ENCODE data around the gene SRRM5.
"Not testable (repeated sequence)": the region's sequence is repeated elsewhere in the genome, so short reads cannot be mapped to it uniquely, and the experiment has no call there.

The SRRM5 gene

DNA sequence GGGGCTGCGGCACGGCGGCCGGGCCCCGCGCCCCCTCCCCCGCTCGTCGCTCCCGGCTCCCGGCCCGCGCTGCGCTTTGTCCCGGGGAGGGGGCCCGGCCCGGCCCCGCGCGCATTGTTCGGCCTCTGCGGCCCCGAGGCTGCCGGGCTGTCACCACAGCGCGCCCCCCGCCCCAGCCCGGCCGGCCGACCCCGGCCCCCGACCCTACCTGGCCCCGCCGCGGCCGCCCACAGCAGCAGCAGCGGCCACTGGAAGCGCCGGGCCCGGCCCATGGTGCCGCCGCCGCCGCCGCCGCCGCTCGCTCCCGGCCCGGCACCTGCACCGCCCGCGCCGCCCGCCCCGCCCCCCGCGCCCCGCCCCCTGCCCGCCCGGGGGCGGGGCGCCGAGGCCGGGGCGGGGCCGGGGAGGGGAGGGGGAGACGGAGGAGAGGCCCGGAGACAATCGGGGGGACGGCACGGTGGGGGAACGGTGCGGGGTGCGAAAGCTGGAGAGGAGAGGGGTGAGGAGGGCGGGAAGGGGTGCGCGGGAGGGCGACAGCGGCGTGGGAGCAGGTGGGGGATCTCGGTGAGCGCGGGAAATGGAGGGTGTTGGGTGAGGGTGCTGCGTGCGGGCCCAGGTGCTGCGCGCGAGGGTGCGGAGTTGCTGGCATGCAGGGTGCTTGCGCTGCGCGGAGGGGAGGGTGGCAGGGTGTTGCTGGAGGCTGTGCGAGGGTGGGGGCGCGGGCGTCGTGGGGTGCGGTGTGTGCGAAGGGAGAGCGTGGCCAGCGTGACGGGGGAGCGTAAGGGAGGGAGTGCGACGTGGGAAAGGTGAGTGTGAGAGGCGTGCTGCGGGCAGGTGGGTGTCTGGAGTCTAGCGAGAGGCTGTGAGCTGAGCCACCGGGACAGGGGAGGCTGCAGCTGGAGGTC, 27.9 kb downstream of the SRRM5 start, which contains the start of gene CADM4:
Gene CADM4 (minus strand): TSS at position 332 of the 905 bp plus-strand sequence. CDS start 60 bp downstream, at position 272.
- ATAC-seq (peak; percentile 65), DNase-seq (peak; percentile 51)

DNA sequence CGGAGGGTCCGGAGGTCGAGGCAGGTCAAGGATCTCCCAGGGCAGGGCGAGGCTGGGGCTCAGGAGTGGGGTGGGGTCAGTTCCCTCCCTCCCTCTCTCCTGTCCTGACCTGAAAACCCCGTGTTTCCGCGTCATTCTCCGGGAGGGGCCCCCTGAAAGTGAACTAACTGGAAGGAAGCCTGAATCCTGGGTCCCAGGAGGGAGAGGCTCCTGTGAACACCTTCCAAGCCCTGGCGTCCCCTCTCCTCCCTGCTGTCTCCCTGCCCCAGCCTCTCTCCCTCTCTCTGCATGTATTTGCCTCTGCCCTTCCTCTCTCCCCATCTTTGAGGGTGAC, 28.5 kb downstream of the SRRM5 start:
- ATAC-seq (peak; percentile 4), DNase-seq (no peak)

DNA sequence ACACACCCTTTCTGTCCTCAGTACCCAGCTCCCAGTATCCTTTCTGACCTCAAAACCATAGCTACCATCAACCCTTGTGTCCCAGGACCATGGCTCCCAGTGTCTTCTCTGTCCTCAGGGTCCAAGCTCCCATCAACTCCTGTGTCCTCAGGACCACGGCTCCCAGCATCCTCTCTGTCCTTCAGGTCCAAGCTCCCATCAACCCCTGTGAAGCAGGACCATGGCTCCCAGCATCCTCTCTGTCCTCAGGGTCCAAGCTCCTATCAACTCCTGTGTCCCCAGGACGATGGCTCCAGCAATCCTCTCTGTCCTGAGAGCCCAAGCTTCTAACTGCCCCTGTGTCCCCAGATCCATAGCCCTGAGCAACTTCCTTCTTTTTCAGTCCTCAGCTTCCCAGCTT, 29.4 kb downstream of the SRRM5 start:
- DNase-seq (no peak), ATAC-seq (no peak)

DNA sequence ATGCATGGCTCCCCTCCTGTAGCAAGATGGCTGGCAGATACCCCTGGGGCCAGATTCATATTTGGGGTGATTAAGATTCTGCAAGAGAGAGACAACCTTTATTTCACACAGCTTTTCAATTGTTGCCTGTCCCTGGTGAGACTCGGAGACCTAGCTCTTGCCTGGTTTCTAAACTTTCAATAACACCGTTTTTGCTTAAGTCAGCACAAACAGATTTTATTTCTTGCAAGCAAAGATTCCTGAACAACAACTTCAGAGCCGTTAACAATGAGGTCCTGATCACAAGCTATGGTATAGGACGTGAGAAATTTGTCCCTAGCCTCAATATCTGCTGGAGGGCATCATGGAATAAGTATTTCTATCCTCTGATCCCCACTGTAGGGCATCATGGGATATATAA, 30.6 kb downstream of the SRRM5 start:
- ATAC-seq (no peak), DNase-seq (no peak)

DNA sequence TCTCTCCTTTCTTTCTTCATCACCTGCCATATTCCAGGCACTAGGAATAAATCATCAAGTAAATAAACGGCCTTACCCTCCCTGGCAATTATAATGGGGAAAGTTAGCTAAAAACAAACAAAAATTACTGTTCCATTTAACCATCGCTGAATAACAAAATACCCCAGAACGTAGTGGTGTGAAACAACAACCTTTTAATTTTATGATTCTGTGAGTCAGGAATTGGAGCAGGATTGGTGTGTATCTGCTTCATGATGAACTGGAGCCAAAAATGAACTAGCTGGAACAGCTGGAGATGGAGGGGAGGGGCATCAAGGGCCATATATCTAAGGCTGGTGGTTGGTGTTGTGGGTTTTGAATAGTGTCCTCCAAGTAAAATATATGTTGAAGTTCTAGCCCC, 31.4 kb downstream of the SRRM5 start:
- no peak for DNase-seq
- ATAC-seq: no peak

DNA sequence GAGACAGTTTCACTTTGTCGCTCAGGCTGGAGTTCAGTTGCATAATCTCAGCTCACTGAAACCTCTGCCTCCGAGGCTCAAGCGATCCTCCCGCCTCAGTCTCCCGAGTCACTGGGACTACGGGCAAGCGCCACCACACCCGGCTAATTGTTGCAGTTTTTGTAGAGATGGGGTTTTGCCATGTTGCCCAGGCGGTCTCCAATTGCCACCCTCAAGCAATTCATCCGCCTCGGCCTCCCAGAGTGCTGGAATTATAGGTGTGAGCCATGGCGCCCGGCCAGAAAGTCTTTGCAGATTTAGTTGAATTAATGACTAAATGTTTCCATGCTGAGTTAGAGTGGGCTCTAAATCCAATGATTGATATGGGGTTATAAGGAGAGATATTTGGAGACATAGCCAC, 32.3 kb downstream of the SRRM5 start:
- DNase-seq (no peak), ATAC-seq (no peak)

DNA sequence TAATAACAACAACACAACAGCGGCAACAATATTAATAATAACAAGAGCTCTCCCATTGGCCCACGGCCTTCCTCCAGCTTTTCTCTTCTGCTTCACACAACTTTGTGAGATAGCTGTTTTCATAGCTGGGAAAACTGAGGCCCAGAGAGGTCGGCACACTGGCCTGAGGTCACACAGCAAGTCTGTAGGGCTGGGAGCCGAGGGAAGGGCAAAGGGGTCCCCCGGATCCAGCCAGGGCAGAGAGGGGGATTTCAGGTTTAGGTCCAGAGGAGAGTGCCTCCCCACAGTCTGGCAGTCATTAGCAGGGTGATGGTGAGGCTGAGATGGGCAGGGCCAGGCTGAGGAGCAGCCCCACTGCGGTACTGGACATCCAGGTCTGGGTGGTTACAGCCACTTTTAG, 36.7 kb downstream of the SRRM5 start:
- ATAC-seq (no peak), DNase-seq (no peak)

DNA sequence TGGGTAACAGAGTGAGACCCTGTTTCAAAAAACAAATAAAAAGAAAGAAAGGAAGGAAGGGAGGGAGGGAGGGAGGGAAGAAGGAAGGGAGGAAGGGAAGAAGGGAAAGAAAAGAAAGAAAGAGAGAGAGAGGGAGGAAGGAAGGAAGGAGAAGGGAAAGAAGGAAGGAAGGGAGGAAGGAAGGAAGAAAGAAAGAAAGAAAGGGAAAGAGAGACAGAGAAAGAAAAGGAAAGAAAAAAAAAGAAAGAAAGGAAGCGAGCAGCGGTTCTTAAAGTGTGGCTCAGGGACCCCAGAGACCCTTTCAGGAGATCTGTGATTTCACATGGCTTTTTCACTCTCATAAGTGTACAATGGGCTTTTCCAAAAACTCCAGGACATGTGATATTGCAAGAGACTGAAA, 37.6 kb downstream of the SRRM5 start:
- no peak for DNase-seq
- no peak for ATAC-seq

DNA sequence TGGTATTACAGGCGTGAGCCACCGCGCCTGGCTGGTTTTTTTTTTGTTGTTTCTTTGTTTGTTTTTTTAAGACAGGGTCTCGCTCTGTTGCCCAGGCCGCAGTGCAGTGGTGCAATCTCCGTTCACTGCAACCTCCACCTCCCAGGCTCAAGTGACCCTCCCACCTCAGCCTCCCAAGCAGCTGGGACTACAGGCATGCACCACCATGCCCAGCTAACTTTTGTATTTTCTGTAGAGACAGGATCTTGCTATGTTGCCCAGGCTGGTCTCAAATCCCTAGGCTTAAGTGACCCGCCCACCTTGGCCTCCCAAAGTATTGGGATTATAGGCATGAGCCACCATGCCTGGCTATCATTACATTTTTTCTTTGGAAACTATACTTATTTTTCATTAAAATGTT, 38.4 kb downstream of the SRRM5 start:
- ATAC-seq: not testable (repeated sequence)

DNA sequence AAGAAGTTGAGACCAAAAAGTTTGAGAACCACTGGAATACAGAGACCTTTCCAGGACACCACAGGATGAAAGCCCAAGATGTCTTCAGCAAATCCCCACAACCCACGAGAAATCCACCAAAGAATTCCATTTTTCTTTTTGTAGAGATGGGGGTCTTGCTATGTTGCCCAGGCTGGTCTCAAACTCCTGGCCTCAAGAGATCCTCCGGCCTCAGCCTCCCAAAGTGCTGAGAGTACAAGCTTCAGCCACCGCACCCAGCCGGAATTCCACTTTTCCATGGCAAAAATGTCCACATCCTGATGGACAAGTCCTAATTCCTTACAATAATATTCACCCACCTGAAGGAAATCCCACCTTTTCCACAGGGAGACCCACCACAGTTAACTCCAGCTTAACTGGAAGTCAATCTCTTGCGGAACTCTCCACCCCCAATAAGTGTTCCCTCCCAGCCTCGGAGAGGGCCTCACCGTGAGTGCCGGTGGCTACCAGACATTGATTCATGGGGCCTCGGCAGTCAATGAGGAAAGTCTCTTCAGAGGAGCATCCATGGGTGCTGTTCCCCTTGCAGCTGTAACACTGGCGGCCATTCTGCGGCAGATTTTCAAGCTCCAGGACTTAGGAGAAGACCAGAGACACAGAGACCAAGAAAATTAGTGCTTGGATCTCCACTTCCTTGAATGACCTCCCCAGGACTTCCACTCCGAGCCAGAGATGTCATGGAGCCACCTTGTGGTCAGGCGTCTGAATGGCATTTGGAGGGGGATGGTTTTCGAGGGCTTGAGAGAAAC, 40.1 kb downstream of the SRRM5 start:
- ATAC-seq (peak; percentile 49), DNase-seq (peak; percentile 41)

More for the DNA sequence above, 38.4 kb downstream of the SRRM5 start:
- not testable (repeated sequence) for DNase-seq

DNA sequence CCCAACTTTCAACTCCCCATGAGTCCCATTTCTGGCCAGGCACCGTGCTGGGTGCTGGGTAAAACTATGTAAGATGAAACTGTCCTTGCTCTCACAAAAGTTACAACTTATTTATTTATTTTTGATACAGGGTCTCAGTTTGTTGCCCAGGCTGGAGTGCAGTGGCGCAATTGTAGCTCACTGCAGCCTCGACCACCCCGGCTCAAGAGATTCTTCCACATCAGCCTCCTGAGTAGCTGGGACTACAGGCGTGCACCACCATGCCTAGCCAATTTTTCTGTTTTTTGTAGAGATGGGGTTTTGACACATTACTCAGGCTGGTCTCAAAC, 40.6 kb downstream of the SRRM5 start:
- ATAC-seq: no peak
- DNase-seq: no peak

DNA sequence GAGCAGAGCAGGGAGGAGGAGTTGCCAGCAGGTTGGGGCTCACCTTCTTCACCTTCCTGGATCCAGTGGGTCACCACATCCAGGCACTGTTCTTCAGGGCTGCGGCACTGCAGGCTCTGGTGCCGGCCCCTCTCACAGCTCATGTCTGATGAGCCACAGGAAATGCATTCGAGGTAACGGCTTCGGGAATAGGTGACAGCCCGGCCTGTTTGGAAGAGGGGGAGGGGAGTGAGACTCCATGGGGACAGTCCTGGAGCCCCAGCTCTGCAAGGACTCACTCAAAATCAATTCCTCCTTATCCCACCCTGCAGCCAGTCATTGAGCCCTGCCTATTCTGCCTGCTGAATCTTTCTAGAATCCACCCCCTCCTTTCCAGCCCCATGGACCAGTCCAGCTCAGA, 44.5 kb downstream of the SRRM5 start:
- ATAC-seq: no peak
- DNase-seq: no peak

DNA sequence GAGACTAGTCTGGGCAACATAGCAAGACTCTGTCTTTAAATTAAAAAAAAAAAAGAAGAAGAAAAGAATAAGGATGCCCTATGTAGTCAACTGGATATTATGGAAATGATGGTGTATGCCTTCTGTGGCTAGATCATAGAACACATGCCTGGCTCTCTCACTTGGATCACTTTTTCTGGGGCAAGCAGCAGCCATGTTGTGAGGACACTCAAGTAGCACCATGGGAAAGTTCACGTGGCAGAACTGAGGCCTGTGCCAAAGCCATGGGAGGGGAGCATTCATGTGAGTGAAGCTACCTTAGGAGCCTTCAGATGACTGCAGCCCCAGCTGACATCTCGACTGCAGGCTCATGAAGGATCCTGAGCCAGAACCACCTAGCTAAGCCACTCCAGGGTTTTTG, 46.1 kb downstream of the SRRM5 start:
- DNase-seq (no peak), ATAC-seq (no peak)

DNA sequence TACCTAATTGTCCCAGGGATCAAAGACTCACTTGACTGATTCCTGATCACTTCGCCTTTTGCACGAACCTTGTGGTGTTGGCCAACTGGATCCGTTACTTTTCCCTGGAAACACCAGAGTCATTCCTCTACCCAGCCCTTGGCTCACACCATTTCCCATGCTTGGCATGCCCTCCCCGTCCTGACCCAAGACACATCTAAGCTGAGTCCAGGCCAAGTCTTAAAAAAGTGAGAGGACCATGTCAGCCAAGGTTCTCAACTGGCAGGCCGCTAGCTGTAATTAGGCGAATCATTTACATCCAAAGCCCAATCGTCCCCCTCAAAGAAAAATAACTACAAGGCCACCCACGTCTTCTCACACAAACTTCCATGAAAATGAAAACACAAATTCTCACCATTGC, 46.6 kb downstream of the SRRM5 start:
- ATAC-seq (no peak), DNase-seq (no peak)

DNA sequence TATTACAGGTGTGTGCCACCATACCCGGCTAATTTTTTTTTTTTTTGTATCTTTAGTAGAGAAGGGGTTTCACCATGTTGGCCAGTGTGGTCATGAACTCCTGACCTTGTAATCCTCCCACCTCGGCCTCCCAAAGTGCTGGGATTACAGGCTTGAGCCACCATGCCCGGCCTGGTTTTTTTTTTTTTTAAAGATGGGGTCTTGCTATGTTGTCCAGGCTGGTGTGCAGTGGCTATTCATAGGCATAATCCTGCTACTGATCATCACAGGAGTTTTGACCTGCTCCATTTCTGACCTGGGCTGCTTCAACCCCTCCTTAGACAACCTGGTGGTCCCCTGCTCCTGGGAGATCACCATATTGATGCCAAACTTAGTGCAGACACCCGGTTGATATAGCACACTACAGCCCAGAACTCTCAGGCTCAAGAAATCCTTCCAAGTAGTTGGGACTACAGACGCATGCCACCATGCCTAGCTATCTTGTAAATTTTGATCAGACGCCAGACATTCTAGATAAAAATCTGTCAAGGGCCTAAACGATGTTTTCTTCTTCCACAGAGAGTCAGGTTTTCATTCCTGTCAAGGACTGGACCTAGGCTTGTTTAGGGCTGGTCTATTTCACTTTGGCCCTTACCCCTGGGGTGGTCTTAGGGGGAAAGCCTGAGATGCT, 48.5 kb downstream of the SRRM5 start:
- ATAC-seq: no peak
- no peak for DNase-seq

DNA sequence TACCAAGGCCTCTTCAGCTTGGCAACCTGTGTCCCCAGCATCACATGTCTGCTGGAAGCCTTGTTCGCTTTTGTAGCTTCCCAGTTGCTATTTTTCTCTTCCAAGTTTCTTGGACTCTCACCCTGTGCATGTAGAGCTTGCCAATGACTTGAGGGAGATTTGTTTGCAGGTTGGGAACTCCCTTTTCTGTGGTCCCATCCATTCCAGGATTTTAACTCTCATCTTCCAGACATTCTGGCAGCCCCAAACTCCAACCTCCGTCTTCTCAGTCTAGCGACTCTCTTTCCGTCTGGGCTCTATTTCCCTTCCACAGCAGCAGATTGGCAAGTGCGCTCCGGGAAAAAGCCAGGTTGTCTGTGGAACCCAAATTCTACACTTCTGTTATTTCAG, 49.1 kb downstream of the SRRM5 start:
- no peak for ATAC-seq
- no peak for DNase-seq

DNA sequence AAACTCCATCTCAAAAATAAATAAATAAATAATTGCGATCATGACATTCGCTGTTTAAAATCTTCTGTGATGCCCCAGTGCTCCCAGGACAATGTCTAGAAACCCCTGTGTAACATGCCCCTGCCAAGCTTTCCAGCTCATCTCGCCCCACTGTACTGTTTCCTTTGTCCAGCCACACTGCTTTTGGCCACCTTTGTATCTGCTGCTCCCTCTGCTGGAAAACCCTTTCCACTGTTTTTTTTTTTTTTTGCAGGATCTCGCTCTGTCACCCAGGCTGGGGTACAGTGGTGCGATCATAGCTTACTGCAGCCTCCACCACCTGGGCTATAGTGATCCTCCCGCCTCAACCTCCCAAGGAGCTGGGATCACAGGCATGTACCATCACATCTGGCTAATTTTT, 50.6 kb downstream of the SRRM5 start:
- DNase-seq: no peak
- no peak for ATAC-seq

DNA sequence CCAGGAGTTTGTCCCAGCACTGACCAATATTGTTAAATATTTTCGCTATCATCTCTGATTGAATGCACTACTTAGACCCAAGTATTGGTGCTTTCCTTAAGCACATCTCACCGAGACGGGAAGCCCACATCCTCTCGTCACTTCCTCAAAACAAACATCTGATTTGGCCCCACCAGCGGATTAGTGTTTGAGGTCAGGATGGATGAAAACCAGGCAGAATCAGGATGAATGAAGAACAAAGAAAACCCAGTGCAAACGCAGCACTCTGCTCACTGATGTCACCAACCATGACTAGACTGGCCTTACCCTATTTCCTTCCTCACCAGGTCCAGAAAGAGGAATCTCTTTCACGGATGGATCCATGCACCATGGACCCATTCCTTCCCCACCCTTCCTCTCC, 52.1 kb downstream of the SRRM5 start:
- no peak for ATAC-seq
- DNase-seq: no peak

Measured in stimulated activated naive CD8-positive, alpha-beta T cell treated with anti-CD3 and anti-CD28 coated beads, Interleukin-15, Interleukin-2, amounts not matched to agents 100 U/mL and 50 U/mL, for 24 hours (primary cell).